Ishikawa (cell line): ENCODE data around the gene FGFBP1.

Experiments
- CEBPB ChIP-seq: IDR thresholded peaks from 2 replicates; pipeline ENCODE4 v1.6.1; 2012
- CREB1 ChIP-seq: IDR thresholded peaks from 2 replicates; pipeline ENCODE4 v1.6.1; 2012; ENCODE audit warnings: low read depth
- EGR1 ChIP-seq: IDR thresholded peaks from 2 replicates; pipeline ENCODE4 v1.6.1; 2012
- EP300 ChIP-seq: IDR thresholded peaks from 2 replicates; pipeline ENCODE4 v1.6.1; 2012; ENCODE audit warnings: borderline replicate concordance
- FOXM1 ChIP-seq: IDR thresholded peaks from 2 replicates; pipeline ENCODE4 v1.6.1; 2012; ENCODE audit warnings: low read depth, borderline replicate concordance
- RAD21 ChIP-seq: IDR thresholded peaks from 2 replicates; pipeline ENCODE4 v1.6.1; 2012; ENCODE audit warnings: low read depth
- REST ChIP-seq: IDR thresholded peaks from 2 replicates; pipeline ENCODE4 v1.6.1; 2012; ENCODE audit warnings: low read depth, mild to moderate bottlenecking
- TAF1 ChIP-seq: IDR thresholded peaks from 2 replicates; pipeline ENCODE4 v1.6.1; 2012; ENCODE audit warnings: low read depth, mild to moderate bottlenecking
- TCF12 ChIP-seq: IDR thresholded peaks from 2 replicates; pipeline ENCODE4 v1.6.1; 2012; ENCODE audit warnings: low read depth
- YY1 ChIP-seq: IDR thresholded peaks from 2 replicates; pipeline ENCODE4 v1.6.1; 2012; ENCODE audit warnings: low read depth
- ZBTB7A ChIP-seq: IDR thresholded peaks from 2 replicates; pipeline ENCODE4 v1.6.1; 2012; ENCODE audit warnings: low read depth
- TF ChIP-seq, protein P1 (sequence below): IDR thresholded peaks from 2 replicates; pipeline ENCODE4 v1.6.1; 2012

GRCh38 chr4:15964159-15964558, 25.6 kb upstream of the FGFBP1 start:
- TF ChIP-seq CREB1: no peak
- TF ChIP-seq EP300: no peak
- TF ChIP-seq REST: no peak
- no peak for TF ChIP-seq FOXM1
- no peak for TF ChIP-seq CEBPB
- no peak for TF ChIP-seq YY1
- no peak for TF ChIP-seq TAF1
- TF ChIP-seq, protein P1, sequence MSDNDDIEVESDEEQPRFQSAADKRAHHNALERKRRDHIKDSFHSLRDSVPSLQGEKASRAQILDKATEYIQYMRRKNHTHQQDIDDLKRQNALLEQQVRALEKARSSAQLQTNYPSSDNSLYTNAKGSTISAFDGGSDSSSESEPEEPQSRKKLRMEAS: no peak
- TF ChIP-seq RAD21: peak; percentile 42
- no peak for TF ChIP-seq TCF12
- TF ChIP-seq EGR1: no peak
- no peak for TF ChIP-seq ZBTB7A
